ENCODE measurements around the gene INPP5D.
"Not testable (repeated sequence)": the region's sequence is repeated elsewhere in the genome, so short reads cannot be mapped to it uniquely, and the experiment has no call there.

INPP5D gene

GRCh38 chr2:233059797-233060500 is at the start of gene INPP5D:
INPP5D (plus strand) TSS chr2:233060342; CDS start chr2:233060479, 137 bp downstream.
- no peak for DNase-seq (ENCODE audit: low read depth)

- DNase-seq (ENCODE audit: low read depth), result no peak
Observed at GRCh38 chr2:233010569-233011267, 49.4 kb upstream of the INPP5D start.

GRCh38 chr2:233011268-233011650 is 48.9 kb upstream of the INPP5D start:
- no peak for DNase-seq (ENCODE audit: low read depth)

GRCh38 chr2:233011702-233012131 is 48.4 kb upstream of the INPP5D start:
- DNase-seq (ENCODE audit: low read depth), result no peak

GRCh38 chr2:233012301-233012971 is 47.7 kb upstream of the INPP5D start:
- no peak for DNase-seq (ENCODE audit: low read depth)

- no peak for DNase-seq (ENCODE audit: low read depth)
Observed at GRCh38 chr2:233013027-233013461, 47.1 kb upstream of the INPP5D start, which contains the start of gene NGEF. NGEF (minus strand) TSS chr2:233013256; CDS start chr2:232974890, 38,366 bp downstream.

GRCh38 chr2:233013650-233014049 is 46.5 kb upstream of the INPP5D start:
- no peak for DNase-seq (ENCODE audit: low read depth)

GRCh38 chr2:233015019-233015645 is 45.0 kb upstream of the INPP5D start:
- DNase-seq (ENCODE audit: low read depth), result no peak

GRCh38 chr2:233017947-233018346 is 42.2 kb upstream of the INPP5D start:
- no peak for DNase-seq (ENCODE audit: low read depth)

GRCh38 chr2:233019610-233020009 is 40.5 kb upstream of the INPP5D start:
- DNase-seq (ENCODE audit: low read depth), result not testable (repeated sequence)

GRCh38 chr2:233020454-233020853 is 39.7 kb upstream of the INPP5D start:
- DNase-seq (ENCODE audit: low read depth), result no peak

GRCh38 chr2:233021771-233022170 is 38.4 kb upstream of the INPP5D start:
- DNase-seq (ENCODE audit: low read depth), result no peak

GRCh38 chr2:233022561-233022960 is 37.6 kb upstream of the INPP5D start:
- no peak for DNase-seq (ENCODE audit: low read depth)

GRCh38 chr2:233023007-233023760 is 37.0 kb upstream of the INPP5D start:
- no peak for DNase-seq (ENCODE audit: low read depth)

GRCh38 chr2:233023761-233024410 is 36.3 kb upstream of the INPP5D start:
- no peak for DNase-seq (ENCODE audit: low read depth)

- DNase-seq (ENCODE audit: low read depth), result no peak
Observed at GRCh38 chr2:233025706-233026105, 34.4 kb upstream of the INPP5D start.

- no peak for DNase-seq (ENCODE audit: low read depth)
Observed at GRCh38 chr2:233026198-233026813, 33.8 kb upstream of the INPP5D start.

- no peak for DNase-seq (ENCODE audit: low read depth)
Observed at GRCh38 chr2:233029321-233029720, 30.8 kb upstream of the INPP5D start.

GRCh38 chr2:233031556-233032500 is 28.3 kb upstream of the INPP5D start:
- DNase-seq (ENCODE audit: low read depth), result no peak
